GM19193 (cell line): ENCODE results near the gene MAGT1.

ENCODE experiments used
- POLR2A ChIP-seq: IDR thresholded peaks from 4 replicates; pipeline ENCODE4 v1.6.1; 2011; ENCODE audit not compliant: insufficient read depth, insufficient read length; ENCODE audit errors: extremely low read depth

Gene MAGT1

DNA sequence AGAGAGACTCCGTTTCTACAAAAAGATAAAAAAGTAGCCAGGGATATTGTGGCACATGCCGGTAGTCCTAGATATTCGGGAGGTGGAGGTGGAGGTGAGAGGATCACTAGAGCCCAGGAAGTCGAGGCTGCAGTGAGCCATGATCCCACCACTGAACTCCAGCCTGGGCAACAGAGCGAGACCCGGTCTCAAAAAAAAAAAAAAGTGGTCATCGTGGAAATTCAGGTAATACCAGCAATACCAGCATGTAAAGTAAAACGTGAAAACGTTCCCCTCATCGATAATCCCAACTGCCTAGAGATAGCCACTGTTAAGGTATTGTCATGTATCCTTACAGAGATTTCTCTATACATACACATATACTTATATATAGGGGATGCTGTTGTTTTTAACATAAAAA is 1.5 kb downstream of the MAGT1 start:
- TF ChIP-seq POLR2A: no peak

DNA sequence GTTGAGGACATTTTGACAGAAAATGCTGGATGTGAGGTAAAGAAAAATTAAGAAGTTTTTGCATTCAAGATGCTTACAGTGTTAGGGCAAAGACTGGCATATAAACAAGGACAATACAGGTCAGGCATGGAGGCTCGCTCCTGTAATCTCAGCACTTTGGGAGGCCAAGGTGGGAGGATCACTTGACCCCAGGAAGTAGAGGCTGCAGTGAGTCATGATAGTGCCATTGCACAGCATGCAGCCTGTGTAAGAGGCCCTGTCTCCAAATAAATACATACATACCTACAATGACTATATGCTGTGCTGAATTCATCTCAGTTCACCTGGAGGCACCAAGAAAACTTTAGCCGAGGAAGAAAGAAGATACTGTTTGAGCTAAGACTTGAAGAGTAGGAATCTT is 2.3 kb downstream of the MAGT1 start:
- TF ChIP-seq POLR2A: no peak

- TF ChIP-seq POLR2A: no peak
Observed at GRCh38 chrX:77875372-77875771, 19.9 kb downstream of the MAGT1 start.

- no peak for TF ChIP-seq POLR2A
Observed at GRCh38 chrX:77820091-77820727, 75.0 kb downstream of the MAGT1 start.

DNA sequence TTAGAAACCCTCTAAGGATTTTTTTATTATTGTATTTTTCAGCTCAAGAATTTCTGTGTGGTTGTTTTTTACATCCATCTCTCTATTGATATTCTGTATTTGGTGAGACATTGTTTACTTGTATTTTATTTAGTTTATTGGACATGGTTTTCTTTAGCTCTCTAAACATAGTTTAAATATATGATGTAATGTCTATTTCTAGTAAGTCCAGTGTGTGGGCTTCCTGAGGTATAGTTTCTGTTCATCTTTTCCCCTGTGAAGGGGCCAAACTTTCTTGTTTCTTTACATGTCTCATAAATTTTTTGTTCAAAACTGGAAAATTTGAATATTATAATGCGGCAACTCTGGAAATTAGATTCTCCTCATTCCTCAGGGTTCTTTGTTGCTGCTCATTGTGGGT is 81.0 kb downstream of the MAGT1 start:
- TF ChIP-seq POLR2A: no peak

GRCh38 chrX:77802201-77802600 is 93.0 kb downstream of the MAGT1 start:
- TF ChIP-seq POLR2A: no peak

DNA sequence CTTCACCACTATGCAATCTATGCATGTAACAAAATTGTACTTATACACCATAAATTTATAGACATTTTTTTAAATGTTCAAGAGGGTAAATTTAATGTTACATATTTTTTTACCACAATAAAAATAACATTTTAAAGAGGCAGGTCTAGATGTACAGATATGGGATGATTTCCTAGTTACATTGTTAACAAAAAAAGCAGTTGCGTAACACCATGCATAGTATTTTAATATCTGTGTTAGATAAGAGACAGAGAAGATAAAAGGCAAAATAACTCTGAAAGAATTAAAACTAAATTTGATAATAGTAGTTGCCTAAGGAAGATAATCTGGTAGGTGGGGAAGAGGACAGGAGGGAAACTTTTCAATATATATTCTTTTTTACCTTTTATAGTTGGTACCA is 100.1 kb downstream of the MAGT1 start:
- TF ChIP-seq POLR2A: no peak

DNA sequence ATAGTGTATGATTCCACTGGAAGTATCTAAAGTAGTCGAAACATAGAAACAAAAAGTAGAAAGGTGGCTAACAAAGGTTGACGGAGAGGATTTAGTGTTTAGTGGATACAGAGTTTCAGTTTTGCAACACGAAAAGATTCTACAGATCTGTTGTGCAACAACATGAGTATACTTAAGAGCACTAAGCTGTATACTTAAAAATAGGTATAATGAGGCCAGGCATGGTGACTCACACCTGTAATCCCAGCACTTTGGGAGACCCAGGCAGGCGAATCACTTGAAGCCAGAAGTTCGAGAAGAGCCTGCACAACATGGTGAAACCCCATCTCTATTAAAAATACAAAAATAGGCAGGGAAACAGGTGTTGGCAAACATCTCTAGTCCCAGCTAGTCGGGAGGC is 101.3 kb downstream of the MAGT1 start:
- no peak for TF ChIP-seq POLR2A

DNA sequence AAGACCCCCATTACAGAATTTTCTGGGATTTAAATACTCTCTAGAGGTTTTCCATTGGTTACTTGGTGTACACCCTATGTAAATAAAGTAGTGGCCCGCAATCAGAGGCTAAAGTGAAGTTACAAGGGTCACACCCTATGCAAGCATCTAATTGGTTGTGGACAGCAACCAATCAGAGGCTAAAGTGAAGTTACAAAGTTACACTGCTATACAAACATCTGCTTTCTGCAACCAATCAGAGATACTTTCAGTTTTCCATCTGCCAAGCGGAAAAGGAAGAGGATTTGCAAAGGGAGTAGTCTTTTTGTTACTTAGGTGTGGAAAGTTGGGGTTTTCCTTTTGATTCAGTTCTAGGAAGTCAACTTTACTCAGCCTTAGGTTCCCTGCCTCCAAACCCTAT is 107.2 kb downstream of the MAGT1 start:
- TF ChIP-seq POLR2A: no peak

- TF ChIP-seq POLR2A: no peak
Observed at GRCh38 chrX:77786365-77786680, 108.9 kb downstream of the MAGT1 start.

GRCh38 chrX:77785486-77786364 is 109.5 kb downstream of the MAGT1 start, which contains the start of gene ATRX:
ATRX (minus strand) TSS chrX:77786216; CDS start chrX:77786001, 215 bp downstream.
- peak; percentile 80 for TF ChIP-seq POLR2A

GRCh38 chrX:77779695-77780094 is 115.5 kb downstream of the MAGT1 start:
- no peak for TF ChIP-seq POLR2A

GRCh38 chrX:77776659-77777058 is 118.6 kb downstream of the MAGT1 start:
- TF ChIP-seq POLR2A: no peak
